AG04450 (cell line): Measurements from ENCODE around the gene ARHGAP18. TPM values are rescaled to one million over a fixed set of nuclear protein-coding genes. Genes with fewer than 3 reads are reported as not detected.
A peak's percentile ranks its signal among the peaks of the same experiment; 100 is the strongest.
"Not testable (repeated sequence)": the region's sequence is repeated elsewhere in the genome, so short reads cannot be mapped to it uniquely, and the experiment has no call there.

Source experiments
- CTCF ChIA-PET: fragments of 300-600, 350-600 bp; formaldehyde crosslinking; extraction: SDS; loops from one replicate; lab custom pipeline; 2022; ENCODE audit warnings: antibody characterized with exemption, inconsistent platforms; lab: Charles Lee
- POLR2A ChIA-PET: fragments of 350-600 bp; formaldehyde crosslinking; extraction: SDS; loops from one replicate; lab custom pipeline; 2021; ENCODE audit warnings: antibody characterized with exemption, inconsistent platforms; lab: Yijun Ruan, JAX
- DNase-seq: peaks from one replicate; pipeline ENCODE4 v3.0.0-alpha.2; 2011; ENCODE audit warnings: low read depth, low spot score
- H3K27ac ChIP-seq: one replicate; pipeline ENCODE4 v1.5.1; 2012; ENCODE audit warnings: low read depth, low read length, control low read depth
- H3K27me3 ChIP-seq: one replicate; pipeline ENCODE4 v1.6.0; 2012; ENCODE audit warnings: low read length; ENCODE audit not compliant: control insufficient read depth, insufficient read depth
- H3K4me3 ChIP-seq: 2 replicates; pipeline ENCODE4 v1.5.1; 2011; ENCODE audit warnings: mild to moderate bottlenecking, low read depth, low read length, control low read depth
- H3K9me3 ChIP-seq: 2 replicates; pipeline ENCODE4 v1.5.1; 2012; ENCODE audit warnings: low read length; ENCODE audit not compliant: control insufficient read depth, insufficient read depth
- CTCF ChIP-seq: IDR thresholded peaks from 2 replicates; pipeline ENCODE4 v1.5.1; 2011; ENCODE audit warnings: low read depth, low read length, control low read depth, inconsistent platforms
- polyA plus RNA-seq: library from polyadenylated mRNA; depleted of rRNA; stranded (reverse); fragments of >200 nt; gene quantifications from 2 replicates; pipeline ENCODE4 v1.2.3, GENCODE V29; 2011

Gene ARHGAP18
- polyA plus RNA-seq, 1 experiment, result 13.9 TPM

GRCh38 chr6:129577691-129578090 lies 132.3 kb downstream of the ARHGAP18 start:
- Histone ChIP-seq H3K27ac (no peak overlapping the region), H3K27me3 (no peaks in the 10 kb centered on the region), H3K4me3 (no peak overlapping the region), H3K9me3 (no peaks in the 10 kb centered on the region)
- CTCF ChIA-PET, result interaction anchor here (0.9 to 2.0 kb wide), 2 partner anchors 19 to 77 kb away, joined by 3 to 12 read pairs; no protein-coding TSS in a partner anchor
- POLR2A ChIA-PET, result no interaction called here
- DNase-seq, result no peak
- no peak for TF ChIP-seq CTCF

- no peak overlapping the region for H3K27ac ChIP-seq
- POLR2A ChIA-PET, result no interaction called here
- H3K9me3 ChIP-seq, result no peaks in the 10 kb centered on the region
- H3K27me3 ChIP-seq, result no peaks in the 10 kb centered on the region
- CTCF ChIA-PET, result no interaction called here
- H3K4me3 ChIP-seq, result no peak overlapping the region
- DNase-seq, result no peak
- no peak for TF ChIP-seq CTCF
Measured at GRCh38 chr6:129576456-129576855, 133.5 kb downstream of the ARHGAP18 start.

- ChIA-PET CTCF (interaction anchor here (0.7 to 4.2 kb wide), 16 partner anchors 9 to 435 kb away, joined by 3 to 41 read pairs (median 4); no protein-coding TSS in a partner anchor), POLR2A (interaction anchor here (0.7 kb wide), 1 partner anchor 97 kb away, joined by 4 read pairs; no protein-coding TSS in a partner anchor)
- DNase-seq, result no peak
- H3K27ac ChIP-seq, result no peak overlapping the region
- no peaks in the 10 kb centered on the region; the same call in 1 of the 2 replicates for H3K9me3 ChIP-seq
- peak; percentile 81 for TF ChIP-seq CTCF
- H3K4me3 ChIP-seq, result no peak overlapping the region
- no peaks in the 10 kb centered on the region for H3K27me3 ChIP-seq
Measured at GRCh38 chr6:129575378-129576118, 134.4 kb downstream of the ARHGAP18 start.

- H3K4me3 ChIP-seq, DNase-seq, POLR2A ChIA-PET, H3K9me3 ChIP-seq, H3K27me3 ChIP-seq, H3K27ac ChIP-seq: not testable (repeated sequence)
- CTCF ChIA-PET, result interaction anchor here (0.7 to 4.2 kb wide), 16 partner anchors 9 to 436 kb away, joined by 3 to 41 read pairs (median 4); no protein-coding TSS in a partner anchor
Measured at GRCh38 chr6:129574605-129575004, 135.4 kb downstream of the ARHGAP18 start.

- POLR2A ChIA-PET, CTCF ChIA-PET, H3K27ac ChIP-seq: not testable (repeated sequence)
Measured at GRCh38 chr6:129570929-129571328, 139.0 kb downstream of the ARHGAP18 start.

GRCh38 chr6:129568015-129568414 lies 142.0 kb downstream of the ARHGAP18 start:
- H3K27me3 ChIP-seq, result no peaks in the 10 kb centered on the region
- H3K4me3 ChIP-seq, result no peak overlapping the region
- TF ChIP-seq CTCF, result no peak
- CTCF ChIA-PET, result interaction anchor here (0.7 to 1.3 kb wide), 4 partner anchors 64 to 70 kb away, joined by 3 to 10 read pairs (median 3); no protein-coding TSS in a partner anchor
- no peaks in the 10 kb centered on the region; the same call in 1 of the 2 replicates for H3K9me3 ChIP-seq
- no peak for DNase-seq
- POLR2A ChIA-PET, result no interaction called here
- H3K27ac ChIP-seq, result no peak overlapping the region

More at GRCh38 chr6:129570929-129571328, 139.0 kb downstream of the ARHGAP18 start:
- H3K9me3 ChIP-seq, H3K4me3 ChIP-seq, DNase-seq, H3K27me3 ChIP-seq: not testable (repeated sequence)
